GM12874 (cell line): ENCODE measurements around the gene AADACL4.

ENCODE experiments used
- TF ChIP-seq, protein P1 (sequence below): IDR thresholded peaks from 2 replicates; pipeline ENCODE4 v1.5.1; 2011; ENCODE audit warnings: low read depth, mild to moderate bottlenecking, control low read depth, low read length, moderate library complexity; ENCODE audit not compliant: insufficient read depth

The AADACL4 gene

DNA sequence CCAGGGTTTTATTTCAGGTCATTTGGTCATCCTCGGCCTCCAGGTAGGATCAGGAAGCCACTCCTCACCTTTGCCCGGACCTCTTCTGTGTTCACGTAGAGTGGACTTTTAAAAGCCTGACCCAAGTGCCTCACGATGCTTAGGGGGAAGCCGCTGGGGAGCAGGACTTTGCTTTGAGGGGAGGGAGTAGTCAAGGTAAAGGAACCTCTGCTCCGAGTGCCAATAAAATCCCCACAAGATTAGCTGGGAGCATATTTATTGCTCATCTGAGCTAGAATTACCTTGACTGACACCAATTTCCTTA lies 25.3 kb upstream of the AADACL4 start:
- TF ChIP-seq, protein P1, sequence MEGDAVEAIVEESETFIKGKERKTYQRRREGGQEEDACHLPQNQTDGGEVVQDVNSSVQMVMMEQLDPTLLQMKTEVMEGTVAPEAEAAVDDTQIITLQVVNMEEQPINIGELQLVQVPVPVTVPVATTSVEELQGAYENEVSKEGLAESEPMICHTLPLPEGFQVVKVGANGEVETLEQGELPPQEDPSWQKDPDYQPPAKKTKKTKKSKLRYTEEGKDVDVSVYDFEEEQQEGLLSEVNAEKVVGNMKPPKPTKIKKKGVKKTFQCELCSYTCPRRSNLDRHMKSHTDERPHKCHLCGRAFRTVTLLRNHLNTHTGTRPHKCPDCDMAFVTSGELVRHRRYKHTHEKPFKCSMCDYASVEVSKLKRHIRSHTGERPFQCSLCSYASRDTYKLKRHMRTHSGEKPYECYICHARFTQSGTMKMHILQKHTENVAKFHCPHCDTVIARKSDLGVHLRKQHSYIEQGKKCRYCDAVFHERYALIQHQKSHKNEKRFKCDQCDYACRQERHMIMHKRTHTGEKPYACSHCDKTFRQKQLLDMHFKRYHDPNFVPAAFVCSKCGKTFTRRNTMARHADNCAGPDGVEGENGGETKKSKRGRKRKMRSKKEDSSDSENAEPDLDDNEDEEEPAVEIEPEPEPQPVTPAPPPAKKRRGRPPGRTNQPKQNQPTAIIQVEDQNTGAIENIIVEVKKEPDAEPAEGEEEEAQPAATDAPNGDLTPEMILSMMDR, result no peak

DNA sequence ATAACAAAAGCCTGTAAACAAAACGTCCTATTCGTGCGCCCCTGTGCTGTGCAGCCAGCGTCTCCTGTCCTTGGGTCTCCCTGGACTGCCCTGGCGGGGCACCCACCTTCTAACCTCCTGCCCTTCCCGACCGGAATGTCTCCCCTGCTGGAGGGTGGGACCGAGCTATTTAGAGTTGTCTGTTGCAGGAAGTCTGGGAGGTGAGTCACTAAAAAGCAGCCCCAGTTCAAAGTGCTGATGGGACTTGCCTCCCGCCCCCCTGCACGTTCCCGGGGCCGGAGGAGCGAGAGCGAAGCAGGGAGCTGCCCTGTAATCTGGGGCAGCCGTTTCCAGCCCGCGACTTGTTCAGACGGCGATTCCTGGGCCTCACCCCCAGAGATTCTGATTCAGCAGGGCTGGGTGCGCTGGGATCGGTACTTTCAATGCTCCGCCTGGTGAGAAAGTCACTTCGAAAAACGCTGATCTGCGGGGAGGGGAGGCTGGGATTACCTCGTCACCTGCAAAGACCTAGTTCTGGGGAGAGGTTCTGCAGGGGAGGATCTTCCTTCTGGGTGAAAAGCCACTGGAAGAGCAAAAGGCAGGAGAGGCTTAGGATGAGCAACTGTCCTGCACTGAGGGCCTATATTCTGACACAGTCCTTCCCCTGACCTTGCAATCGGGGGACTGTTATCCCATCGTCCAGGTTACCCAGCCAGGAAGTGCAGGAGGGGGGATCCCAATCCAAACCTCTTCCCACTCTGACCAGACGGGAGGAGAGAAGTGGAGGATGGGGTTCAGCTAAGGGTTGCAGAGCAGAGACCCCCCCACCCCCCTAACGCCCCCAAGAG lies 24.7 kb upstream of the AADACL4 start:
- TF ChIP-seq, protein P1, result no peak

DNA sequence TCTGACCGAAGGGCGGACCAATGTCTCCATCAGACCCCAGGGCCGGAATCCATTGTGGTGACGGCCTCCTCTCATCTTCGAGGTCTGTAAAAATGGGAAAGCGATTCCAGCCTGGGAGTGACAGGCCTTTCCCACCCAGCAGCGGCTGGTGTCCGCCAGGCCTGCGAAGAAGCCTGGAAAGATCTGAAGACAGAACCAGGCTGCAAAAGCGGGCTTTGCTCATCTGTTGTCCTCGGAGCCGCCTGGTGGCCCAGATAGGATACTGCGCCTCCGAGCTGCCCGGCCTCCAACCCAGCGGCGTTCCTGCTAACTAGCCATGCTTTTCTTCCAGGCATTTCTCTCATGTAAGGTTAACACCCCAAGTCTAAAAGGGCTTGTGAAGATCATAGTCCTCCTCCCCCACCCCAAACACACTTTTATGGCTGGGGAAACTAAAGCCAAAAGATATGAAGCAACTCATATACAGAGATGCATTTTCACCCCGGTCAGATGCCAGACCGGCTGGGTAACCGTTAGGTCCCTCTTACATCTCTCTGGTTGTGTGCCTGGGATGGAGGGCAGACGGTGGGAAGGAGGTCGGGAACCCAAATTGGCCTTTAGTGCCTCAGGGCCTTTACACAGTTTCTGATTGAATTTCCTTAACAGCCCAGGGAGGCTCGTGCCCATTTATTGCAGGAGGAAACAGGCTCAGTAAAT lies 23.9 kb upstream of the AADACL4 start:
- TF ChIP-seq, protein P1, result peak; percentile 99

DNA sequence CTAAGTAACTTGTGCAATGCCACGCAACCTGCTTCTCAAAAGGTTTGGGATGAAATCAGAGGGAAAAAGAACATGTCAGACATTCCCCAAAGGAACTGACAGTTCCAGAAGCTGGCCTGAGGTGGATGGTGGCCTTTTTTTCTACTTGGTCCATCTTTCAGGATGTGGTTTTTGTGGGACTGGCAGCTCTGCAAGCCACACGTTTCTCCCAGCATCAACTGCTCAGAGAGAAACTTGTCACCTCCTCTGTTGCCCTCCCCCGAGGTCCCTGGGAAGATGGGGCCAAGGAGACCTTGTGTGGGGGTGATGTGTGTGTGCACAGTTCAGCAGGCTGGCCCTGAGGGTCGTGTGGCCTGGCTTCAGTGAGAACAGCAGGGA lies 23.4 kb upstream of the AADACL4 start:
- TF ChIP-seq, protein P1, result no peak

DNA sequence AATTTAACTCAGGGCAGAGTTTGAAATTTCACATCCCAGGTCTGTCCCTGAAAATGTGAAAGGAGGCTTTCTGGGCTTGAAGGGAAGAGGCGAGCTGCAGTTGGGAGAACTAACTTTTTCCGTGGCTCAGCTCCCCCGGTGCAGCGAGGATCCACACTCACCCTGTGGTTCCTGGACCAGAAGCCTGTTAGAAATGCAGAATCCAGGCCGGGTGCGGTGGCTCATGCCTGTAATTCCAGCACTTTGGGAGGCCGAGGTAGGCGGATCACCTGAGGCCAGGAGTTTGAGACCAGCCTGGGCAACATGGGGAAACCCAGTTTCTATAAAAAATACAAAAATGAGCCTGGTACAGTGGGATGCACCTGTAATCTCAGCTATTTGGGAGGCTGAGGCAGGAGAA lies 23.0 kb upstream of the AADACL4 start:
- TF ChIP-seq, protein P1, result no peak

DNA sequence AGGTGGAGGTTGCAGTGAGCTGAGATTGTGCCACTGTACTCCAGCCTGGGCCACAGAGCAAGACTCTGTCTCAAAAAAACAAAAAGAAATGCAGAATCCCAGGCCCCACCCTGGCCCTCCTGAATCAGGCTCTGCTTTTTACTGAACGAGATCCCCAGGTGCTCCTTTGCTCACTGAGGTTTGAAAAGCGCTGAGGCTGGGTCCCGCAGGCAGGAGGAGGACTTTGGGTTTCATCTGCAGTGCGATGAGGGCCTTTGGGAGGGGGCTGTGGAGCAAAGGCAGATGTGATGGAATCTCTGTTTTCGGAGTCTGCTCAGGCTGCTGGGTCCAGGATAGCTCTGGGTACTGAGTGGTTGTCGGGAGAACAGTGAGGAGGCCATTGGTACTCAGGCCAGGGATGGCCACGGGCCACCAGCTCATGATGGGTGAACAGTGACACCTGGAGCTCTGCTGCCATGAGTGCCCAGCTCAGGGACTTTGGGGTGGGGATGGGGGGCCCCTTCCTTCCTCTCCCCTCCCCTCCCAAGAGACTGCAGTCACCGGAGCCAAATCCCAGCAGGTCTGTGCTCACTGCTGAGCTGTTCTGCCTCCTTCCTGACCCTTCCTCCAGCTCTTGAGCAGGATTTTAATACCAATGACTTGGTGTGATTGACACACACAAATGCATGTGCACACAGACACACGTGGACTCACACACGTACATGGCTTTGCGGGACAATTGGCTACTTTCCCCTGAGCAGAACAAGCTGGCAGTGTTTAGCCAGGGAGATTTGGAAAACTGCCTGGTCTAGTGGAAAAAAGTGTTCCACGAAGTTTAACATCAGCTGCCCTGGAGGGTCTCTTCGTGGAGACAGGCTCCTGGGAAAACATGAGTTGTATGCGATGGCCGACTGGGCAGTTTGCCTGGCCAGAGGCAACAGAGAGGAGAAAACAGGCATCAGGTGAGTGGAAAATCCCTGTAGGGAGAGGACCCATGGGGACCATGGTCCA lies 22.2 kb upstream of the AADACL4 start:
- TF ChIP-seq, protein P1, result no peak

DNA sequence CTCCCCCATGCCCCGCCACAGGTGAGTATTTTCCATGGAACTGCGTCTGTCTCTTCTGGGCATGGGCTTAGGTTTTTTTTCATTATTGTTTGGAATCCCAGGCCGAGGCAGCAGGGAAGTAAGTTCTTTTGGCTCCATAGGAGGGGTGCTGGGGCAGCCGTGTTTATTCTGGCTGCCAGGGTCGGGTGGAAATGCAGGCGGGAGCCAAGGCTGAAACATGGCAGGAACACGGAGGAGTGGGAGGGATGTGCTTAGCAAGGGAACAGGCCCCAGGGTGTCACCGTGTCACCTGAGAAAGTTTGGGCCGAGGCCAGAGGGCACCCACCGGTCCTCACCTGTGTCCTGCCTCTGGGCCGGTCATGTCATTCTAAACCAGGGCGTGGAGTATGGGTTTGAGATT lies 21.4 kb upstream of the AADACL4 start:
- TF ChIP-seq, protein P1, result no peak
